Measurements from ENCODE around the gene CACNG4. TPM values are rescaled to one million over a fixed set of nuclear protein-coding genes. Genes with fewer than 3 reads are reported as not detected.
A peak's percentile ranks its signal among the peaks of the same experiment; 100 is the strongest.

The CACNG4 gene
- total and polyA plus RNA-seq, 2 experiments from 2014 or later, result 1.6 to 4.1 TPM

GRCh38 chr17:66929591-66929990 lies 34.9 kb upstream of the CACNG4 start (continued):
- no peak for TF ChIP-seq REST (IDR thresholded peaks at IDR 0.05; ENCODE audit: unreplicated experiment)

GRCh38 chr17:66930933-66931332 lies 33.6 kb upstream of the CACNG4 start:
- Histone ChIP-seq H3K4me2 (no peak overlapping the region), H3K27me3 (ENCODE audit: insufficient read depth) (no peaks in the 10 kb centered on the region), H3F3A (replicated peaks; ENCODE audit: low read depth) (no peaks in the 10 kb centered on the region), H3K79me2 (replicated peaks; ENCODE audit: insufficient read depth) (no peaks in the 10 kb centered on the region), H3K9me2 (ENCODE audit: insufficient read depth) (peaks cover 4% of the 10 kb centered on the region), H3K4me3 (no peak overlapping the region), H3K36me3 (ENCODE audit: insufficient read depth) (no peaks in the 10 kb centered on the region), H2AFZ (peak overlapping the region; percentile 73), H3K27ac (ENCODE audit: low read depth) (no peak overlapping the region), H4K20me1 (replicated peaks; ENCODE audit: insufficient read depth) (no peaks in the 10 kb centered on the region), H3K4me1 (ENCODE audit: insufficient read depth) (no peaks in the 10 kb centered on the region)
- Mint-ChIP-seq H3K27ac (no peak overlapping the region), H3K36me3 (ENCODE audit: low read depth) (no peaks in the 10 kb centered on the region), H3K27me3 (ENCODE audit: insufficient read depth, low read depth, poor library complexity) (peaks cover 2% of the 10 kb centered on the region), H3K4me3 (no peak overlapping the region), H3K9me3 (peaks cover 6% of the 10 kb centered on the region), H3K4me1 (no peaks in the 10 kb centered on the region)
- ATAC-seq (peak; percentile 90), DNase-seq (ENCODE audit: low spot score) (no peak)
- TF ChIP-seq ETS1 (IDR thresholded peaks at IDR 0.05), result peak; percentile 65
- no peak for TF ChIP-seq EZH2phosphoT487 (IDR thresholded peaks at IDR 0.05; ENCODE audit: unreplicated experiment)

GRCh38 chr17:66932311-66932710 lies 32.2 kb upstream of the CACNG4 start:
- Histone ChIP-seq H3K4me2 (no peak overlapping the region), H3K79me2 (replicated peaks; ENCODE audit: insufficient read depth) (no peaks in the 10 kb centered on the region), H3K9me2 (ENCODE audit: insufficient read depth) (peaks cover 4% of the 10 kb centered on the region), H2AFZ (no peak overlapping the region), H3K27ac (ENCODE audit: low read depth) (no peak overlapping the region), H4K20me1 (replicated peaks; ENCODE audit: insufficient read depth) (no peaks in the 10 kb centered on the region), H3K4me3 (no peak overlapping the region), H3F3A (replicated peaks; ENCODE audit: low read depth) (no peaks in the 10 kb centered on the region), H3K36me3 (ENCODE audit: insufficient read depth) (no peaks in the 10 kb centered on the region), H3K27me3 (ENCODE audit: insufficient read depth) (no peaks in the 10 kb centered on the region), H3K4me1 (ENCODE audit: insufficient read depth) (no peaks in the 10 kb centered on the region)
- H3K36me3 Mint-ChIP-seq (ENCODE audit: low read depth), result no peaks in the 10 kb centered on the region
- peaks cover 2% of the 10 kb centered on the region for H3K27me3 Mint-ChIP-seq (ENCODE audit: insufficient read depth, low read depth, poor library complexity)
- ATAC-seq (no peak), DNase-seq (ENCODE audit: low spot score) (no peak)
- no peak overlapping the region for H3K27ac Mint-ChIP-seq
- no peaks in the 10 kb centered on the region for H3K4me1 Mint-ChIP-seq
- H3K9me3 Mint-ChIP-seq, result peaks cover 18% of the 10 kb centered on the region
- no peak overlapping the region for H3K4me3 Mint-ChIP-seq
- TF ChIP-seq ZNF331 (CRISPR knock-in tag; IDR thresholded peaks at IDR 0.05; ENCODE audit: low read depth) (no peak), EZH2 (IDR thresholded peaks at IDR 0.05; ENCODE audit: low read depth, unreplicated experiment) (no peak), CREB1 (CRISPR knock-in tag; IDR thresholded peaks at IDR 0.05; ENCODE audit: low read depth) (no peak), EZH2phosphoT487 (IDR thresholded peaks at IDR 0.05; ENCODE audit: unreplicated experiment) (no peak), ETS1 (IDR thresholded peaks at IDR 0.05) (no peak), ZNF114 (CRISPR knock-in tag; IDR thresholded peaks at IDR 0.05) (no peak), ZNF462 (CRISPR knock-in tag; IDR thresholded peaks at IDR 0.05) (no peak)

Data from GM23338 (cell line).